H9 (cell line): ENCODE measurements around the gene PLA2G2E. TPM values are rescaled to one million over a fixed set of nuclear protein-coding genes. Genes with fewer than 3 reads are reported as not detected.

Experiments
- DNase-seq: peaks from one replicate; pipeline ENCODE4 v3.0.0-alpha.2; 2017
- H2AFZ ChIP-seq: one replicate; pipeline ENCODE4 v1.6.1; 2013; ENCODE audit warnings: mild to moderate bottlenecking, low read length, control low read depth, moderate library complexity
- H2AK5ac ChIP-seq: 2 replicates; pipeline ENCODE4 v1.6.1; 2013; ENCODE audit warnings: low read length, control low read depth, mixed read lengths; ENCODE audit not compliant: insufficient read length
- H2BK120ac ChIP-seq: one replicate; pipeline ENCODE4 v1.6.1; 2013; ENCODE audit warnings: low read depth, mild to moderate bottlenecking, low read length, control low read depth, inconsistent platforms; ENCODE audit not compliant: poor library complexity, severe bottlenecking
- H2BK12ac ChIP-seq: 2 replicates; pipeline ENCODE4 v1.6.1; 2013; ENCODE audit warnings: low read length, control low read depth, mixed read lengths, low read depth; ENCODE audit not compliant: insufficient read length
- H2BK15ac ChIP-seq: 2 replicates; pipeline ENCODE4 v1.6.1; 2013; ENCODE audit warnings: low read depth, low read length, control low read depth
- H2BK20ac ChIP-seq: one replicate; pipeline ENCODE4 v1.6.1; 2013; ENCODE audit warnings: low read depth, mild to moderate bottlenecking, low read length, control low read depth, inconsistent platforms; ENCODE audit not compliant: poor library complexity, severe bottlenecking
- H2BK5ac ChIP-seq: 2 replicates; pipeline ENCODE4 v1.6.1; 2013; ENCODE audit warnings: low read length, control low read depth, mixed read lengths; ENCODE audit not compliant: insufficient read length
- H3K14ac ChIP-seq: 2 replicates; pipeline ENCODE4 v1.6.1; 2013; ENCODE audit warnings: low read length, control low read depth; ENCODE audit not compliant: insufficient read depth
- H3K18ac ChIP-seq: 2 replicates; pipeline ENCODE4 v1.6.1; 2013; ENCODE audit warnings: low read depth, mild to moderate bottlenecking, mixed read lengths, low read length, control low read depth; ENCODE audit not compliant: insufficient read length
- H3K23ac ChIP-seq: 2 replicates; pipeline ENCODE4 v1.6.1; 2013; ENCODE audit warnings: low read length, control low read depth, mixed read lengths, low read depth; ENCODE audit not compliant: insufficient read length
- H3K23me2 ChIP-seq: 2 replicates; pipeline ENCODE4 v1.6.1; 2013; ENCODE audit warnings: low read depth, mild to moderate bottlenecking, mixed read lengths, low read length, control low read depth; ENCODE audit not compliant: insufficient read length, poor library complexity, severe bottlenecking
- H3K27ac ChIP-seq: 2 replicates; pipeline ENCODE4 v1.5.1; 2013; ENCODE audit warnings: low read length, control low read depth, mixed read lengths, low read depth; ENCODE audit not compliant: insufficient read length
- H3K27me3 ChIP-seq: 2 replicates; pipeline ENCODE4 v1.6.1; 2013; ENCODE audit warnings: low read length, control low read depth, inconsistent platforms; ENCODE audit not compliant: insufficient read depth
- H3K4ac ChIP-seq: 2 replicates; pipeline ENCODE4 v1.6.1; 2013; ENCODE audit warnings: low read depth, mild to moderate bottlenecking, control low read depth, inconsistent platforms, low read length, moderate library complexity
- H3K4me1 ChIP-seq: 2 replicates; pipeline ENCODE4 v1.6.1; 2013; ENCODE audit warnings: low read length, control low read depth, inconsistent platforms; ENCODE audit not compliant: insufficient read depth
- H3K4me2 ChIP-seq: 2 replicates; pipeline ENCODE4 v1.6.1; 2013; ENCODE audit warnings: low read length, control low read depth, mixed read lengths; ENCODE audit not compliant: insufficient read length, insufficient read depth
- H3K56ac ChIP-seq: 2 replicates; pipeline ENCODE4 v1.6.1; 2013; ENCODE audit warnings: low read depth, mild to moderate bottlenecking, mixed read lengths, low read length, control low read depth; ENCODE audit not compliant: insufficient read length
- H3K79me1 ChIP-seq: 2 replicates; pipeline ENCODE4 v1.6.1; 2013; ENCODE audit warnings: low read depth, mild to moderate bottlenecking, moderate library complexity, low read length, control low read depth, inconsistent platforms; ENCODE audit not compliant: insufficient read depth, poor library complexity, severe bottlenecking
- H3K79me2 ChIP-seq: 2 replicates; pipeline ENCODE4 v1.6.1; 2013; ENCODE audit warnings: low read length, control low read depth, inconsistent platforms; ENCODE audit not compliant: insufficient read depth
- H3K9ac ChIP-seq: 2 replicates; pipeline ENCODE4 v1.6.1; 2013; ENCODE audit warnings: low read length, control low read depth, mixed read lengths; ENCODE audit not compliant: insufficient read length; ENCODE audit errors: extremely low read depth
- H3K9me3 ChIP-seq: one replicate; pipeline ENCODE4 v1.6.1; 2013; ENCODE audit warnings: low read depth, low read length, inconsistent platforms; ENCODE audit not compliant: control insufficient read depth
- H3T11ph ChIP-seq: one replicate; pipeline ENCODE4 v1.6.1; 2013; ENCODE audit warnings: mild to moderate bottlenecking, low read length, control low read depth, inconsistent platforms
- H4K20me1 ChIP-seq: one replicate; pipeline ENCODE4 v1.6.1; 2013; ENCODE audit not compliant: control insufficient read depth, insufficient read length, insufficient read depth
- H4K5ac ChIP-seq: 2 replicates; pipeline ENCODE4 v1.6.1; 2013; ENCODE audit warnings: low read depth, mild to moderate bottlenecking, mixed read lengths, low read length, control low read depth; ENCODE audit not compliant: insufficient read length
- H4K8ac ChIP-seq: replicated peaks from 2 replicates; pipeline ENCODE4 v1.6.1; 2013; ENCODE audit warnings: low read length, control low read depth, mixed read lengths, low read depth; ENCODE audit not compliant: insufficient read length
- H4K91ac ChIP-seq: 2 replicates; pipeline ENCODE4 v1.6.1; 2013; ENCODE audit warnings: low read depth, mild to moderate bottlenecking, moderate library complexity, mixed read lengths, low read length, control low read depth; ENCODE audit not compliant: insufficient read length
- H3K27ac Mint-ChIP-seq, 3 experiments: 2 replicates in 2 of 3; 3 replicates in 1 of 3; pipeline ENCODE4 v1.8.0; 2020 to 2021; ENCODE audit warnings: mixed read lengths in 3 of 3, mild to moderate bottlenecking in 1 of 3, moderate library complexity in 1 of 3
- H3K27me3 Mint-ChIP-seq: 2 replicates; pipeline ENCODE4 v1.8.0; 2021; ENCODE audit warnings: low read depth, mild to moderate bottlenecking, moderate library complexity, mixed read lengths
- H3K36me3 Mint-ChIP-seq, 3 experiments: 2 replicates in 2 of 3; 3 replicates in 1 of 3; pipeline ENCODE4 v1.8.0; 2020 to 2021; ENCODE audit warnings: low read depth in 3 of 3, mixed read lengths in 3 of 3; ENCODE audit not compliant: insufficient read depth in 1 of 3
- H3K4me1 Mint-ChIP-seq, 2 experiments: 2 replicates each; pipeline ENCODE4 v1.8.0; 2020; ENCODE audit warnings: mixed read lengths in 2 of 2
- H3K4me3 Mint-ChIP-seq, 2 experiments: 2 replicates in 1 of 2; 3 replicates in 1 of 2; pipeline ENCODE4 v1.8.0; 2020 to 2021; ENCODE audit warnings: mild to moderate bottlenecking in 2 of 2, mixed read lengths in 2 of 2, moderate library complexity in 1 of 2
- H3K9me3 Mint-ChIP-seq, 2 experiments: 2 replicates in 1 of 2; 3 replicates in 1 of 2; pipeline ENCODE4 v1.8.0; 2020; ENCODE audit warnings: mild to moderate bottlenecking in 2 of 2, mixed read lengths in 2 of 2, moderate library complexity in 1 of 2
- CTCF ChIP-seq: fragments of 200-600 bp; sonication (generic); conservative IDR thresholded peaks from 3 replicates; pipeline ENCODE4 v1.8.0; 2021; ENCODE audit warnings: antibody characterized with exemption, mild to moderate bottlenecking
- WGBS: extraction: QIAGEN DNeasy Blood & Tissue Kit; methylation state at CpG from one replicate; pipeline ENCODE4 v1.1.7; 2013; ENCODE audit warnings: missing lambda C conversion rate, low lambda C conversion rate, mixed read lengths; ENCODE audit not compliant: insufficient read length; ENCODE audit errors: extremely low coverage; 5-methylcytosine and 5-hydroxymethylcytosine counted together
- total RNA-seq: library from RNA; stranded (reverse); gene quantifications from 2 replicates; pipeline ENCODE4 v1.2.1, GENCODE V29; 2021

PLA2G2E gene
- total RNA-seq, 1 experiment from 2014 or later, result not detected

DNA sequence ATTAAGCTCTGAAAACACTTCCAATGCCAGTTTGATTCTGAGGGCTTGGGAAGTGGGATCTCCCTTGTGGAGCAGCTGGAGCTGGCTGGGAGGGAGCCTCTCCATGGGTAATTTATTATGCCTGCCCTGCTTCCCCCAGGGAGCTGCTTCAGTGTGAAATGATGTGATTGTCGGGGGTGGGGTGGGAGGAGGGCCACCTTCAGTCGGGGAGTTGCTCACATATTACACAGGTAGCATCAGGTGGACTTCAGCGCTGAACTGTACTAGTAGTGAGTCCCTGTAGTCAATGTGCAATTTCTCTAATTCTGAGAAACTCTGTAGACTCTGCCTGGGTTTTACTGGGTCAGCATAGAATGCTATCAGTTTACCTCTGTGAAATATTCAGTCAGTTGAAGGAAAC lies 12.8 kb downstream of the PLA2G2E start:
- no peak overlapping the region for H2AFZ ChIP-seq
- peaks cover 31 to 83% (median 68%) of the 10 kb centered on the region in 3 experiments; a peak in 6 of 7 replicates for H3K36me3 Mint-ChIP-seq
- no peaks in the 10 kb centered on the region for H3K9me3 ChIP-seq
- no peak overlapping the region for H3K18ac ChIP-seq
- no peak overlapping the region for H2BK120ac ChIP-seq
- no peak overlapping the region for H3K9ac ChIP-seq
- H3K4me1 Mint-ChIP-seq, result no peaks in the 10 kb centered on the region
- no peak overlapping the region for H2BK20ac ChIP-seq
- no peak for DNase-seq
- H3K14ac ChIP-seq, result no peak overlapping the region
- no peak overlapping the region for H2BK5ac ChIP-seq
- H3K56ac ChIP-seq, result no peak overlapping the region
- H2BK15ac ChIP-seq, result no peak overlapping the region
- H4K20me1 ChIP-seq, result no peaks in the 10 kb centered on the region
- no peaks in the 10 kb centered on the region for H3K79me2 ChIP-seq
- no peaks in the 10 kb centered on the region for H3K27me3 ChIP-seq
- H4K5ac ChIP-seq, result no peak overlapping the region
- H2AK5ac ChIP-seq, result no peak overlapping the region
- WGBS, result no CpG with 5 or more reads among the region's 3 CpGs
- no peaks in the 10 kb centered on the region for H3K23me2 ChIP-seq
- H3K27ac Mint-ChIP-seq, result no peak overlapping the region
- H3K4me2 ChIP-seq, result no peak overlapping the region
- no peak for TF ChIP-seq CTCF
- no peak overlapping the region for H3K27ac ChIP-seq
- H4K8ac ChIP-seq, result no peak overlapping the region
- H3K27me3 Mint-ChIP-seq, result no peaks in the 10 kb centered on the region
- no peak overlapping the region for H4K91ac ChIP-seq
- H3K23ac ChIP-seq, result no peak overlapping the region
- H3K4ac ChIP-seq, result no peak overlapping the region
- H3K79me1 ChIP-seq, result no peaks in the 10 kb centered on the region
- no peaks in the 10 kb centered on the region for H3K4me1 ChIP-seq
- no peak overlapping the region for H3K4me3 Mint-ChIP-seq
- no peak overlapping the region for H3T11ph ChIP-seq
- no peaks in the 10 kb centered on the region for H3K9me3 Mint-ChIP-seq
- H2BK12ac ChIP-seq, result no peak overlapping the region
